MCF 10A (cell line): ENCODE results near the gene MUSTN1. TPM values are rescaled to one million over a fixed set of nuclear protein-coding genes. Genes with fewer than 3 reads are reported as not detected.

Experiments
- BruUV-seq: library from RNA; stranded (reverse); fragments of 400-500 nt; replicated peaks from 2 replicates; lab custom pipeline; 2021; lab: Mats Ljungman, UMichigan
- CTCF ChIA-PET: fragments of 300-600 bp; sonication (Branson Sonifier 250); formaldehyde crosslinking; extraction: SDS; loops from one replicate; lab custom pipeline; 2021; ENCODE audit warnings: antibody characterized with exemption, inconsistent platforms; lab: Yijun Ruan, JAX
- POLR2A ChIA-PET: fragments of 300-600, 350-650 bp; sonication (Branson Sonifier 250); formaldehyde crosslinking; extraction: SDS; loops from one replicate; lab custom pipeline; 2020; ENCODE audit warnings: antibody characterized with exemption, inconsistent platforms; lab: Yijun Ruan, JAX
- DNase-seq: peaks from one replicate; pipeline ENCODE4 v3.0.0-alpha.2; 2018; ENCODE audit not compliant: unreplicated experiment
- H3K27ac Mint-ChIP-seq: one replicate; pipeline ENCODE4 v1.8.0; 2022; ENCODE audit warnings: mild to moderate bottlenecking, low read depth, mixed read lengths; ENCODE audit not compliant: unreplicated experiment
- H3K27me3 Mint-ChIP-seq: one replicate; pipeline ENCODE4 v1.8.0; 2022; ENCODE audit warnings: mixed read lengths; ENCODE audit not compliant: insufficient read depth, unreplicated experiment
- H3K36me3 Mint-ChIP-seq: one replicate; pipeline ENCODE4 v1.8.0; 2022; ENCODE audit warnings: mild to moderate bottlenecking, moderate library complexity, mixed read lengths; ENCODE audit not compliant: insufficient read depth, unreplicated experiment
- H3K4me1 Mint-ChIP-seq: one replicate; pipeline ENCODE4 v1.8.0; 2022; ENCODE audit warnings: mixed read lengths; ENCODE audit not compliant: insufficient read depth, unreplicated experiment
- H3K4me3 Mint-ChIP-seq: one replicate; pipeline ENCODE4 v1.8.0; 2022; ENCODE audit warnings: mild to moderate bottlenecking, moderate library complexity, mixed read lengths; ENCODE audit not compliant: unreplicated experiment
- H3K9me3 Mint-ChIP-seq: one replicate; pipeline ENCODE4 v1.8.0; 2022; ENCODE audit warnings: mixed read lengths; ENCODE audit not compliant: unreplicated experiment
- intact Hi-C: fragments of 100-400 bp; cut with micrococcal nuclease; formaldehyde crosslinking; loops from 2 replicates; pipeline ENCODE4 v1.14.1; 2022
- total RNA-seq: library from RNA; stranded (reverse); gene quantifications from 2 replicates; pipeline ENCODE4 v1.2.3, GENCODE V29; 2022
- TF ChIP-seq, protein P1 (sequence below): fragments of 200-600 bp; IDR thresholded peaks from one replicate; pipeline ENCODE4 v1.8.0; 2022; ENCODE audit warnings: antibody characterized with exemption, mild to moderate bottlenecking; ENCODE audit not compliant: unreplicated experiment

MUSTN1 gene
- total RNA-seq, 1 experiment from 2014 or later, result not detected

DNA sequence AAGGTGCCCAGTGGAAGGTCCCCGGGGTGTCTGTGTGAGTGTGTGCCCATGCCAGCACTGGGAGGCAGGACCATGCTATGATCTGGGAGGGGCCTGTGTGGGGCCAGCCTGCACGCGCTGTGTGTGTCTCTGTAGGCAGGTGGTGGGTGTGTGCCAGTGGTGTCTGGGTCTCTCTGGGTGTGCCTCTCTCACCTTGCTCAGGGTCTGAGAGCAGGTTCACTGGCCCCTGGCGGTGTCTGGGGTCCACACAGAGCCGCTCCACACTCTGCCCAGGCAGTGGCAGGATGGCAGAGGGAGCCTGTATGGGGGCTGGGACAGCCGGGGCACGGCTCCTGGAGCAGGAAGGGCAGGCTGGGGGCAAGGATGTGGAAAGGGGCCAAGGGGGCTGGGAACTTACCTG lies 17.0 kb downstream of the MUSTN1 start:
- DNase-seq, result no peak
- Mint-ChIP-seq H3K4me1 (no peaks in the 10 kb centered on the region), H3K27me3 (no peaks in the 10 kb centered on the region), H3K36me3 (no peaks in the 10 kb centered on the region), H3K9me3 (no peaks in the 10 kb centered on the region), H3K4me3 (no peak overlapping the region), H3K27ac (no peak overlapping the region)
- TF ChIP-seq, protein P1, sequence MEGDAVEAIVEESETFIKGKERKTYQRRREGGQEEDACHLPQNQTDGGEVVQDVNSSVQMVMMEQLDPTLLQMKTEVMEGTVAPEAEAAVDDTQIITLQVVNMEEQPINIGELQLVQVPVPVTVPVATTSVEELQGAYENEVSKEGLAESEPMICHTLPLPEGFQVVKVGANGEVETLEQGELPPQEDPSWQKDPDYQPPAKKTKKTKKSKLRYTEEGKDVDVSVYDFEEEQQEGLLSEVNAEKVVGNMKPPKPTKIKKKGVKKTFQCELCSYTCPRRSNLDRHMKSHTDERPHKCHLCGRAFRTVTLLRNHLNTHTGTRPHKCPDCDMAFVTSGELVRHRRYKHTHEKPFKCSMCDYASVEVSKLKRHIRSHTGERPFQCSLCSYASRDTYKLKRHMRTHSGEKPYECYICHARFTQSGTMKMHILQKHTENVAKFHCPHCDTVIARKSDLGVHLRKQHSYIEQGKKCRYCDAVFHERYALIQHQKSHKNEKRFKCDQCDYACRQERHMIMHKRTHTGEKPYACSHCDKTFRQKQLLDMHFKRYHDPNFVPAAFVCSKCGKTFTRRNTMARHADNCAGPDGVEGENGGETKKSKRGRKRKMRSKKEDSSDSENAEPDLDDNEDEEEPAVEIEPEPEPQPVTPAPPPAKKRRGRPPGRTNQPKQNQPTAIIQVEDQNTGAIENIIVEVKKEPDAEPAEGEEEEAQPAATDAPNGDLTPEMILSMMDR, result no peak
- ChIA-PET CTCF (no interaction called here), POLR2A (no interaction called here)
- intact Hi-C loops, result no loop called here
- BruUV-seq, result no TSS peak

DNA sequence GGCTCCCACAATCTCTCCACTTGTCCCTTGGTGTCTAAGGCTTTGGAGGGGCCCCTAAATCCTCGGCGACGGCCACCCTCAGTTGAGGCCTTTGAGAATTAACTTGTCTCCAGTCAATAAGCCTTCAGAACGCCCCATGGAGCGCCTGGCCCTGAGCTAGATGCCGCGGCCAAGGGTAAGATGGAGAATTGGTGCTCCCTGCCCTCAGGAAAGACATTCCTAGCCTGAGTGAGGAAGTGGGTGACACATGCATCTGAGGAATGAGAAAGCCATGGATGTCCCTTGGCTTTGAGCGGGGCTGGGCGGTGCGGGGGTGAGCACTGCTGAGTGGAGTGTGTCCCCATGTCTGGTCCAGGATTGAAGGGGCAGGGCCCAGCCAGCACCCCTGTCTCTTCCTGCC lies 17.6 kb downstream of the MUSTN1 start:
- CTCF ChIA-PET, result interaction anchor here (2.0 kb wide), 1 partner anchor 22 kb away, joined by 5 read pairs; no protein-coding TSS in a partner anchor
- H3K36me3 Mint-ChIP-seq, result no peaks in the 10 kb centered on the region
- no peaks in the 10 kb centered on the region for H3K4me1 Mint-ChIP-seq

DNA sequence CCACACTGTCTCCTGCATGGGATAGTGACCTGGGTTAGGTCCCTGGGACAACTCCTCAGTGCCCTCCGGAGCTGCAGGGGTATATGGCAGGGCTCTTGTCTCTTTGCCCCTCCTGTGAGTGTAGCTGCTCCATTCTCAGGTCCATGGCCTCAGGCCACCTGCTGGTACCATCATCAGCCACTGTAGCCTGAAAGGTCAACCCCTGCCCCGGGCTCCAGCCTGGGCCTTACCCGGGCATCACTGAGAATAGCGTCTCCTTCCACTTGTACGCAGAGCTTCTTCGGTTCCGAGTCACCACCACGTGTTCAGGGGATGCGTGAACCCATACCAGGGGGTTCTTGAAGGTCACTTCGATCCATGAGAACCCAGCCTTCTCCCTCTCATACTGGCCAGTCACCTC lies 18.2 kb downstream of the MUSTN1 start:
- intact Hi-C loops, result no loop called here
- H3K27ac Mint-ChIP-seq, result no peak overlapping the region
- no peak overlapping the region for H3K4me3 Mint-ChIP-seq
- H3K27me3 Mint-ChIP-seq, result no peaks in the 10 kb centered on the region
- no peaks in the 10 kb centered on the region for H3K36me3 Mint-ChIP-seq
- no peak for DNase-seq
- H3K9me3 Mint-ChIP-seq, result no peaks in the 10 kb centered on the region
- CTCF ChIA-PET, result interaction anchor here (2.0 to 2.4 kb wide), 2 partner anchors 18 to 22 kb away, joined by 5 to 9 read pairs; no protein-coding TSS in a partner anchor
- no peaks in the 10 kb centered on the region for H3K4me1 Mint-ChIP-seq
- no TSS peak for BruUV-seq
- TF ChIP-seq, protein P1, result no peak
- POLR2A ChIA-PET, result interaction anchor here (0.6 kb wide), 1 partner anchor 37 kb away, joined by 3 read pairs; no protein-coding TSS in a partner anchor

More for the DNA sequence above, 17.6 kb downstream of the MUSTN1 start:
- DNase-seq, result no peak
- Mint-ChIP-seq H3K9me3 (no peaks in the 10 kb centered on the region), H3K27me3 (no peaks in the 10 kb centered on the region), H3K27ac (no peak overlapping the region), H3K4me3 (no peak overlapping the region)
- TF ChIP-seq, protein P1, result no peak
- intact Hi-C loops, result no loop called here
- no TSS peak for BruUV-seq
- POLR2A ChIA-PET, result interaction anchor here (0.6 kb wide), 1 partner anchor 37 kb away, joined by 3 read pairs; no protein-coding TSS in a partner anchor

DNA sequence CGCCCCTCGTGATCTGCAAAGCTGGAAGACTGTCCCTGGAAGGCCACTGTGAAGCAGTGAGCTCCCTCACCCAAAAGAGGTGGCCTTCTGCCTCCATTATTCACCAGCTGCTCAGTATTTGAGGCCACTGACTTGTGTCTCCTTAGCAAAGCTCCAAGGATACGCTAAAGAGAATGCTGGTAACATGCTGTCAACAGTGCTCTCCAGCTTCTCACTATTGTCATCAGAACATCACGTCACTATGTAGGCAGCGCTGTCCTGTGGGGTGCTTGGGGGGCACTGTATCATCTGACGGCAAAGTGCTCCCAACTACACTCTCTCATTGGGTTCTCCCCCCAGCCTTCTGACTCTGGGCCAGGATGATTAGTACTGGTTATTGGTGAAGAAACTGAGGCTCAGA lies 18.6 kb downstream of the MUSTN1 start:
- H3K9me3 Mint-ChIP-seq, result no peaks in the 10 kb centered on the region
- no peaks in the 10 kb centered on the region for H3K27me3 Mint-ChIP-seq
- H3K4me3 Mint-ChIP-seq, result no peak overlapping the region
- no TSS peak for BruUV-seq
- H3K4me1 Mint-ChIP-seq, result no peaks in the 10 kb centered on the region
- ChIA-PET POLR2A (no interaction called here), CTCF (interaction anchor here (1.0 to 2.4 kb wide), 3 partner anchors 17 to 67 kb away, joined by 5 to 9 read pairs (median 5); no protein-coding TSS in a partner anchor)
- TF ChIP-seq, protein P1, result no peak
- DNase-seq, result no peak
- intact Hi-C loops, result no loop called here
- no peaks in the 10 kb centered on the region for H3K36me3 Mint-ChIP-seq
- H3K27ac Mint-ChIP-seq, result no peak overlapping the region
